HUDEP-2 (cell line): ENCODE data around the gene CPT1B.
A peak's percentile ranks its signal among the peaks of the same experiment; 100 is the strongest.

ENCODE experiments used
- DNase-seq, 76 experiments: peaks; one replicate each; lab custom pipeline; 2025; ENCODE audit not compliant: unreplicated experiment in 76 of 76; lab: John Stamatoyannopoulos, UW

Gene CPT1B

GRCh38 chr22:50571264-50572175 lies 6.7 kb downstream of the CPT1B start:
- DNase-seq = no peak

GRCh38 chr22:50570861-50571260 lies 7.4 kb downstream of the CPT1B start:
- DNase-seq = no peak

GRCh38 chr22:50569896-50570535 lies 8.2 kb downstream of the CPT1B start:
- DNase-seq = no peak

GRCh38 chr22:50569041-50569459 lies 9.2 kb downstream of the CPT1B start:
- no peak for DNase-seq

- no peak for DNase-seq
Observed at GRCh38 chr22:50568626-50569025, 9.6 kb downstream of the CPT1B start.

DNA sequence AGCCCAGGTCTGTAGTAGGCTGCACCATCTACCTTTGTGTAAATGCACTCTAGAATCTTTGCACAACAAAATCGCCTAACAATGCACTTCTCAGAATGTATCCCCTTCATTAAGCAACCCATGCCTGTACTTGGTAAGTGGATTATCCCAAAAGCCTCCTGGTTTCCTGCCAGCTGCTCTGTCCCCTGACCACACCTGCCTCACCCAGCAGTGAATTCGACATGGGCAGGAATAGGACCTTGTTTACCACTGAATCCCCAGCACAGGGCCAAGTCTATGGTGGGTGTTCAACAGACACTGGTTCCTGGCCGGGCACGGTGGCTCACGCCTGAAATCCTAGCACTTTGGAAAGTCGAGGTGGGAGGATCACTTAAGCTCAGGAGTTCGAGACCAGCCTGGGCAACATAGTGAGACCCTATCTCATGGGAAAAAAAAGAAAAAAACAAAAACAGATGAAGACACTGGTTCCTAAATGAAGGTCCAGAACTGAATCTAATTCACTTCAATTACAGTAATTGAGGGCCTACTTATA lies 10.4 kb downstream of the CPT1B start:
- no peak for DNase-seq

DNA sequence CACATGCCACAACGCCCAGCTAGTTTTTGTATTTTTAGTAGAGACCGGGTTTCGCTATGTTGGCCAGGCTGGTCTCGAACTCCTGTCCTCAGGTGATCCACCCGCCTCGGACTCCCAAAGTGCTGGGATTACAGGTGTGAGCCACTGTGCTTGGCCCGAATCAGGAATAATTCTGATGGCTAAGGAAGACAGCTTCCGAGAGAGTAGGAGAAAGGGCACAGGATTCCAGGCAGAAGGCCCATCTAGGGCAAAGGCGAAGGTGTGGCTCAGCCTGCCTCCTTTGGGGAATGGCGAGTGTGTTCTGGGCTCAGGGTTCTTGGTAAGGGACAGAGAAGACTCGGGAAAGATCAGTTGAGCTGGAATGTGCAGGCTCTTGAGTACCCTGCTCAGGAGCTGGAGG lies 13.9 kb downstream of the CPT1B start:
- no peak for DNase-seq

DNA sequence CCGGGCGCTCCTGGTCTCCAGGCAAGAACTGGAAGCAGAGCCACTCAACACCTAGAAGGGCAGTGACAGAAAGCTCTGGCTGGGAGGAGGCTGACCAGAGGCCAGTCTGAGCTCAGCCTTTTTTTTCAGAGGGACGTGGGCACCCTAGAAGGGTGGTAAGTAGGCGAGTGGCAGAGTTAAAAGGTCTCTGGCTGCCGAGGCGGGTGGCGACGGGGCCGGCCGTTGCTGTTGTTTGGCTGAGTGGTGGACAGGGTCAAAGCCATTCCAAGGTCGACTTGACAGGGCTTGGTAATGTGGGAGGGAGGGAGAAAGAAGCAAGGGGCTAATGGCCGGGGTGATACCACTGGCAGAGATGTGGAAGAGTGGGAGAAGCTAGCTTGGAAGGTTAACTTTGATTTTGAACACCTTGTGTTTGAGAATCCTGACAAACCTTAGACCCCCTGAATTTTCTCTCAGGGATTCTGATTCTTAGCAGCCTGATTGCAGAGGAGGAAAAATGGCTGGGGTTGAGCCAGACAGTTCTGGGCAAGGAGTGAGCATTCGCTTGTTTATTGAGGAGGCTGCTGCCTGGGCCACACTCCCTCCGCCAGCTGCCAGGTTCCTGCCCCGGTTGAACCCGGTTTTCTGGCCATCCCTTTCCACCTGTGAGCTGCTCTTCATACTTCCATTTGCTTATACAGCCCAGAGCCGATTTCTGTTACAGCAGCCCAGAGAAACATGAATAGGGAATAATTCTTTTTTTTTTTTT lies 14.6 kb downstream of the CPT1B start:
- no peak for DNase-seq

- DNase-seq = peak in 75 of 76 experiments; percentile 13 to 97 (median 92)
Observed at GRCh38 chr22:50562523-50563412, 15.5 kb downstream of the CPT1B start, which contains the start of gene SYCE3. Gene SYCE3 (minus strand): TSS chr22:50562919. CDS start chr22:50556405, 6,514 bp downstream.

DNA sequence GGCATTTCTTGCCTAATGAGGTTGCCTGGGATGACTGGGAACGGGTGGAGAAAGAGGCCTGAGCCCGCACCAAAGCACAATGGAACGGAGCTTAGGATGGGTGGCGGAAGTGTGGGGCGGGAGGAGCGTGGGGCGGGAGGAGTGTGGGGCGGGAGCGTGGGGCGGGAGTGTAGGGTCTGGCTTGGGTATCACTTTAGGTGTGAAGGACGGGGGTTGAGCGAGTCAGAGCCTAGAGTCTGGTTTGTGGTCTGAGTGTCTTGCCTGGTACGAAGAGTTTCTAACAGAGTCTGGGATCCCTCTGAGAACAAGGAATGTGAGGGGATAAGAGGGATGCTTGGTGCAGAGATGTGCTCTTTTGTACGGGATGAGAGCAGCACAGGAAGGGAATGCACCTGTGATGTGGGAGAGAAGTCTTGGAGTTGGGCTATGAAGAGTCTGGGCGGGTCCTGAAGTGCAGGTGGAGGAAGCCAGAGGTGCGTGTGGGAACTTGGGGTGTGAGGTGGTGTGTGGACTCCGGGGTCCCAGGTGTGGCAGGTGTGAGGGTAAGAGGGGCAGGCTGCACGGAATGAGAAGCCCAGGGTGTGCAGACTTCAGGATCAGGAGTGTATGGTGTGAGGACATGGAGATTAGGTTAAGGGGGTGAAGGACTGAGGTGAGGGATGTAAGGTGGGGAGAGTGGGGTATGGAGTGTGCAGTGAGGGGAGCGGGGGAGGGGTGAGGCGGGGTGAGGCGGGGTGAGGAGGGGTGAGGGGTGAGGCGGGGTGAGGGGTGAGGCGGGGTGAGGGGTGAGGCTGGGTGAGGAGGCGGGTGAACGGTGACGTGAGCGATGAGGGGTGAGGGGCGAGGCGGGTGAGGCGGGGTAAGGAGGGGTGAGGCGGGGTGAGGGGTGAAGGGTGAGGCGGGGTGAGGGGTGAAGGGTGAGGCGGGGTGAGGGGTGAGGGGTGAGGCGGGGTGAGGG lies 16.5 kb downstream of the CPT1B start:
- DNase-seq = no peak

DNA sequence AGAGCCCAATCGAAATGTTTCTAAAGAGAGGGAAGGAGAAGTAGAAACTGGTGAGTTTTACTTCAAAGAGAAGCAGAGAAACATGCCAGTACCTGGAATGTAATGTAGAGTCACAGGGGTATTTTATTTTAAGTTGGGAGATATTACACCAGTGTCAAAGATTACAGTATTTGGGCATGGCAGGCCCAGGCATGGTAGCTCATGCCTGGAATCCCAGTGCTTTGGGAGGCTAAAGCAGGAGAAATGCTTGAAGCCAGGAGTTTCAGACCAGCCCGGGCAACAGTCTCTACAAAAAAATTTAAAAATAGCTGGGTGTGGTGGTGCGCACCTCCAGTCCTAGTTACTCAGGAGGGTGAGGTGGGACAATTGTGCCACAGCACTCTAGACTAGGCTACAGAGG lies 18.2 kb downstream of the CPT1B start:
- no peak for DNase-seq

DNA sequence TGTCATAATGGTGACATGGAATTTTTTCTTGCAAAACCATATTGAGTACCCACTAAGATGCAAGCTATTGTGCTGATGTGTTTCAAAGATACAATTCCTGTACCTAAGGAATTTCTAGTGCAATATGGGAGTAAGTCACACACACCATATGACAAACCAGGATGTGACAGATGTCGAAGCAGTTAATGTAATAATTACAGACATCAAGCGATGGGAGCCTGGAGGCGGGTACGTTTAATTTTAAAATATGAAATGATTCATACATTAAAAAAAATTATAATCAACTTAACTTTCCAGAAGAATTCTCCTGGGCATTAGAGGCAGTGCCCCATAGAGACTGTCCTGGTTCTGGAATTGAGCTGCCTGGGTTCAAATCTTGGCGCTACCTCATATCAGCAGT lies 21.5 kb downstream of the CPT1B start:
- no peak for DNase-seq

GRCh38 chr22:50553310-50553709 lies 24.9 kb downstream of the CPT1B start:
- no peak for DNase-seq

DNA sequence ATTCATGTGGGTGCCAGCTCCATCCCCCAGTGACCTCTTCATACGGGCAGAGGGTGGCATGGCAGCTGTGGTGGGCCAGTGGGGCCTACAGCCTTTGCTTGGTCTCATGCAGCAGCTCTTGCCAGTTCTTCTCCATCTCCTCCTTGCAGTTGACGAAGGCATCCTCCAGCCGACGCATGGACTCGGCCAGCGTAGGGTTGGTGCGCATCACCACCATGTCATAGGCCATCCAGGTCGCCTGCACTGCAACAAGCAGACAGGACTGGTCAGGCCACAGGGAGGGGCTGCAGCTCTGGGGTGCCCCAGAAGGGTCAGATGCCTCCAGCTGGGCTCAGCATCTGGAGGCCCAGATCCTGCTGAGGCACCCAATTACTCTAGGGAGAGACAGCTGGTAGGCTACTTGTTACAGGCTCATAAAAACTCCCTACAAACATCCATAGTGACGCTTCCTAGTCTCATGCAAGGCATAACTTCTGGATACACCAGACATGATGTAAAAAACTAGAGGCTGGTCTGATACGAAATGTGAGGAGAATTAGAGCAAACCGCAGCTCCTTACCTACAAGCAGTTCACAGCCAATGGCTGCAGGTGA lies 27.0 kb downstream of the CPT1B start:
- DNase-seq = no peak

DNA sequence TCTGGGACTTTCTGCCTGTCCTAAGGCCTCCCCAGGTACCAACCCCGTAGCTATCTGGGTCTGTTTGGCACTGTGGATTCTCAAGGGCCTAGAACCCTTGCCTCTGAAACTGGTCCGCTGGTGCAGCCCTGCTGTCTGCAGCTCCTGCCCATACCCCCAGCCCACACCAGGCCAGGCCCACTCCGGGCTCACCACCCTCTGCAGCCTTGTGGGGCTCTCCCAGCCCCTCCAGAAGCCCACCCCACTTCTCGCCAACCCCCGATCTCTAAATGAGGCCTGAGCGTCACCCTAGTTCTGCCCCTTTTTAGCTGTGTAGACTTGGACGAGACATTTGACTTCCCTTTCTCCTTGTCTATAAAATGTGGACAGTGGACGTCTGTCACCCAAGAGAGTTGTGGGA lies 27.8 kb downstream of the CPT1B start:
- no peak for DNase-seq

DNA sequence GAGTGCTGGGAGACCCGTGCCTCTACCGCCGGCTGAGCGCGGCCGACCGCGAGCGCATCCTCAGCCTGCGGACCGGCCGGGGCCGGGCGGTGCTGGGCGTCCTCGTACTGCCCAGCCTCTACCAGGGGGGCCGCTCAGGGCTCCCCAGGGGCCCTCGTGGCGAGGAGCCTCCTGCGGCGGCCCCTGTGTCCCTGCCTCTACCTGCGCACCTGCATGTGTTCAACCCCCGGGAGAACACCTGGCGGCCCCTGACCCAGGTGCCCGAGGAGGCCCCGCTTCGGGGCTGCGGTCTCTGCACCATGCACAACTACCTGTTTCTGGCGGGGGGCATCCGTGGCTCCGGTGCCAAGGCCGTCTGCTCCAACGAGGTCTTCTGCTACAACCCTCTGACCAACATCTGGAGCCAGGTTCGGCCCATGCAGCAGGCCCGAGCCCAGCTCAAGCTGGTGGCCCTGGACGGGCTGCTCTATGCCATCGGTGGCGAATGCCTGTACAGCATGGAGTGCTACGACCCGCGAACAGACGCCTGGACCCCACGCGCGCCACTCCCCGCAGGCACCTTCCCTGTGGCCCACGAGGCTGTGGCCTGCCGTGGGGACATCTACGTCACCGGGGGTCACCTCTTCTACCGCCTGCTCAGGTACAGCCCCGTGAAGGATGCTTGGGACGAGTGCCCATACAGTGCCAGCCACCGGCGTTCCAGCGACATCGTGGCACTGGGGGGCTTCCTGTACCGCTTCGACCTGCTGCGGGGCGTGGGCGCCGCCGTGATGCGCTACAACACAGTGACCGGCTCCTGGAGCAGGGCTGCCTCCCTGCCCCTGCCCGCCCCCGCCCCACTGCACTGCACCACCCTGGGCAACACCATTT lies 29.1 kb downstream of the CPT1B start:
- no peak for DNase-seq

DNA sequence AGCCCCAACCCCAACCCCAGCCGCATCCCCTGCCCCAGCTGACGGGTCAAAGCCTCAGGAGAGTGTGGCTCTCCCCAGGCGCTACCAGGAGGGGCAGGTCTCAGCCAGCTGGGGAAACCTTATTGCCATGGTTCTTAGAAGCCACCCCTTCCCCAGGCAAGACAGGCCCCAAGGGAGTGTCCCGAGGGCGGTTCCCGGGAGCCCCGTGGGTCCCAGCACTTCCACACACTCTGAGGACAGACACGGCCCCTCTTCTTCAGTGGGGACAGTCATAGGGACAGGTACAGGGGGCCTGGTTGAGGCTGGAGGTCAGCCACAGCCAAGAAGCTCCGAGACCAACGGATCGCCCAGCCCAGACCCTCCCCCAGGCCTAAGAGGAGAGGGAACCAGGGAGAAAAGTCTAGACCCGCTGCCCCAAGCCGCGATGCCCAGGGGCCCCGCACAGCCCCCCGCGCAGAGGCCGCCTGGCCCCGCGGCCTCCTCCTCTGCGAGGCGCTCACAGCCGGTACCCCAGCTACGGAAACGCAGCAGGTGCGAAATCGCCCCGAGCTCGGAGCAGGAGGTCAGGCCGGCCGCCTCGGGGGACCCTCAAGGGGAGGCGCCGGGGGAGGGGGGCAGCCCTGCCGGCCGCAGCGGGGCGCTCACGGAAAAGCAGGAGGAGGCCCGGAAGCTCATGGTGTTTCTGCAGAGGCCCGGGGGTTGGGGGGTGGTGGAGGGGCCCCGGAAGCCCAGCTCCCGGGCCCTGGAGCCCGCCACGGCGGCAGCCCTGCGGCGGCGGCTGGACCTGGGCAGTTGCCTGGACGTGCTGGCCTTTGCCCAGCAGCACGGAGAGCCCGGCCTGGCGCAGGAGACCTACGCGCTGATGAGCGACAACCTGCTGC lies 29.9 kb downstream of the CPT1B start:
- DNase-seq = no peak
